ENCODE results near the gene RNF175.
"Not testable (repeated sequence)": the region's sequence is repeated elsewhere in the genome, so short reads cannot be mapped to it uniquely, and the experiment has no call there.

RNF175 gene

GRCh38 chr4:153676984-153677383, 82.8 kb downstream of the RNF175 start:
- no peak overlapping the region for H3K4me3 ChIP-seq (ENCODE audit: low read depth, low read length)
- peak; percentile 45 for DNase-seq (ENCODE audit: low read depth)
- no peak for TF ChIP-seq CTCF (IDR thresholded peaks at IDR 0.05; ENCODE audit: control insufficient read depth, extremely low read depth, insufficient read depth)

DNA sequence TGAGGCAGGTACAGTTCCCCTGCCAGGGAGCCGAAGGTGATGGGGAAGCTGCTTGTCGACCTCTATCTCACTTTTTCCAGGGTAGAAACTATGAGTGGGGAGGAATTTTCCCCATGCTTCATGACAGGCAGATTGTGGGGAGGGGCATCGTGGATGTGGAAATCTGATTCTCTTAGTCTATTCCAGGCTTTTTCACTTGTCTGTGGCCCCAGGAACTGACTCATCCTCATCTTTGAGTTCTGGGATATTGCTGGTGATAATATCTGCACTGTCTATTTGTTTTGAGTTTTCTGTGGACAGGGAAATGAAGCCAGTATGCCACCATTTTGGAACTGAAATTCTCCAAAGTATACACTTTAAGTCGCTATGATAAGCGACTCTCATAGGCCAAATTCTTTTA, 83.3 kb downstream of the RNF175 start:
- no peak for TF ChIP-seq CTCF (IDR thresholded peaks at IDR 0.05; ENCODE audit: control insufficient read depth, extremely low read depth, insufficient read depth)
- H3K4me3 ChIP-seq (ENCODE audit: low read depth, low read length) = no peak overlapping the region
- no peak for DNase-seq (ENCODE audit: low read depth)

- no peak overlapping the region for H3K4me3 ChIP-seq (ENCODE audit: low read depth, low read length)
- DNase-seq (ENCODE audit: low read depth) = no peak
- no peak for TF ChIP-seq CTCF (IDR thresholded peaks at IDR 0.05; ENCODE audit: control insufficient read depth, extremely low read depth, insufficient read depth)
Observed at GRCh38 chr4:153669838-153670237, 90.0 kb downstream of the RNF175 start.

DNA sequence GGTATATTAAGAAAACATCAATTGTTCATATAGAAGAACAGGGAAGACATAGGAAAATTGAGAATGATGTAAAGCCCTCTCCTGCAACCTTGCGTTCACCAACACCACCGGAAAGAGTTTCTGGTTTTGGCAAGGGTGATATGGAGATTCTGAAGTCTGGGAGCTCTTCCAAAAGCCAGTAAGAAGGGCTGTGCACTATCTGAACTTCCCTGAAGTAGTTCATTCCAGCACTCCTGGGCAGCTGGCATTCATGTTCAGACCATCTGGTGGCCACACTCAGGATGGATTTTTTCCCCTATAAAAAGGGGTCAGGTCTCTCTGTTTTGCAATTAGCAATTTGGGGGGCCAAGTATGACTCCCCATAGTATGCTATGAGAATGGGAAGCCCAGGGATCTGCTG, 91.2 kb downstream of the RNF175 start:
- DNase-seq (ENCODE audit: low read depth) = no peak
- no peak overlapping the region for H3K4me3 ChIP-seq (ENCODE audit: low read depth, low read length)
- no peak for TF ChIP-seq CTCF (IDR thresholded peaks at IDR 0.05; ENCODE audit: control insufficient read depth, extremely low read depth, insufficient read depth)

DNA sequence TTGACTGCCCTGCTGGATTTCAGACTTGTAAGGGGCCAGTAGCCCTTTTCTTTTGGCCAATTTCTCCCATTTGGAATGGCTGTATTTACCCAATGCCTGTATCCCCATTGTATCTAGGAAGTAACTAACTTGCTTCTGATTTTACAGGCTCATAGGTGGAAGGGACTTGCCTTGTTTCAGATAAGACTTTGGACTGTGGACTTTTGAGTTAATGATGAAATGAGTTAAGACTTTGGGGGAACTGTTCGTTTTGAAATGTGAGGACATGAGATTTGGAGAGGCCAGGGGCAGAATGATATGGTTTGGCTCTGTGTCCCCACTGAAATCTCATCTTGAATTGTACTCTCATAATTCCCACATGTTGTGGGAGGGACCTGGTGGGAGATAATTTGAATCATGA, 93.3 kb downstream of the RNF175 start:
- not testable (repeated sequence) for DNase-seq (ENCODE audit: low read depth); H3K4me3 ChIP-seq (ENCODE audit: low read depth, low read length)

DNA sequence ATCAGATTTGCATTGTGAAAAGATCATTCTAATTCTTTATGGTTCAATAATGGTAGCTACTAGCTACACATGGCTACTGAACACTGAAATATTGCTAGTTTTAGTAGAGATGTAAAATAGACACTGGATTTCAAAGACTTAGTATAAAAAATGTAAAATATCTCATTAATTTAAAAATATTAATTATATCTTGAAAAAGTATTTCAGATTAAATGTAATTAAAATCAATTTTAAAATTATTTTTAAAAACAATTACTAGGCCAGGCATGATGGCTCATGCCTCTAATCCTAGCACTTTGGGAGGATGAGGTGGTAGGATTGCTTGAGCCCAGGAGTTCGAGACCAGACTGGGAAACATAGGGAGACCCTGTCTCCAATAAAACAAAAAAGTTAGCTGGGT, 96.2 kb downstream of the RNF175 start:
- H3K4me3 ChIP-seq (ENCODE audit: low read depth, low read length) = no peak overlapping the region
- no peak for DNase-seq (ENCODE audit: low read depth)
- no peak for TF ChIP-seq CTCF (IDR thresholded peaks at IDR 0.05; ENCODE audit: control insufficient read depth, extremely low read depth, insufficient read depth)

DNA sequence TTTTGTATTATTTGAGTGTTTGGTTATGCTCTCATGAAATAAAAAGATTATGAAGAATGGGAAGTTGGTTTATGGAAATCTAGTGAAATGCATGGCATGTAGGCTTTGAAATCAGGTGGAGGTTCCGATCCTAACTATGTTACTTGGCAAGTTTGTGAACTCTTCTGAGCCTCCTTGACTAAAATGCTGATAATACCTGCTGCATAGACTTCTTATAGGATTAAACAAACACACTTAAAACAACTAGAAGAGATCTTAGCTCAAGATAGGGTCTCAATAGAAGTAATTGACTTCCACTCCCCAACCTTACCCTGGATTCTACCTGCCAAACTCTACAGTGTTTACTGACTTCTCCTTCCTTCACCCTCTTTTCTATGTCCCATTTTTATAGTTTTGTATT, 97.9 kb downstream of the RNF175 start:
- no peak for TF ChIP-seq CTCF (IDR thresholded peaks at IDR 0.05; ENCODE audit: control insufficient read depth, extremely low read depth, insufficient read depth)
- no peak overlapping the region for H3K4me3 ChIP-seq (ENCODE audit: low read depth, low read length)
- DNase-seq (ENCODE audit: low read depth) = no peak
